GM18511 (cell line): ENCODE data around the gene ORAI3.

Experiments
- ATAC-seq: cut with Tn5 transposase; IDR thresholded peaks from one replicate; pipeline ENCODE4 v1.9.1; 2021; ENCODE audit warnings: mild to moderate bottlenecking, moderate library complexity; ENCODE audit not compliant: unreplicated experiment

Gene ORAI3

DNA sequence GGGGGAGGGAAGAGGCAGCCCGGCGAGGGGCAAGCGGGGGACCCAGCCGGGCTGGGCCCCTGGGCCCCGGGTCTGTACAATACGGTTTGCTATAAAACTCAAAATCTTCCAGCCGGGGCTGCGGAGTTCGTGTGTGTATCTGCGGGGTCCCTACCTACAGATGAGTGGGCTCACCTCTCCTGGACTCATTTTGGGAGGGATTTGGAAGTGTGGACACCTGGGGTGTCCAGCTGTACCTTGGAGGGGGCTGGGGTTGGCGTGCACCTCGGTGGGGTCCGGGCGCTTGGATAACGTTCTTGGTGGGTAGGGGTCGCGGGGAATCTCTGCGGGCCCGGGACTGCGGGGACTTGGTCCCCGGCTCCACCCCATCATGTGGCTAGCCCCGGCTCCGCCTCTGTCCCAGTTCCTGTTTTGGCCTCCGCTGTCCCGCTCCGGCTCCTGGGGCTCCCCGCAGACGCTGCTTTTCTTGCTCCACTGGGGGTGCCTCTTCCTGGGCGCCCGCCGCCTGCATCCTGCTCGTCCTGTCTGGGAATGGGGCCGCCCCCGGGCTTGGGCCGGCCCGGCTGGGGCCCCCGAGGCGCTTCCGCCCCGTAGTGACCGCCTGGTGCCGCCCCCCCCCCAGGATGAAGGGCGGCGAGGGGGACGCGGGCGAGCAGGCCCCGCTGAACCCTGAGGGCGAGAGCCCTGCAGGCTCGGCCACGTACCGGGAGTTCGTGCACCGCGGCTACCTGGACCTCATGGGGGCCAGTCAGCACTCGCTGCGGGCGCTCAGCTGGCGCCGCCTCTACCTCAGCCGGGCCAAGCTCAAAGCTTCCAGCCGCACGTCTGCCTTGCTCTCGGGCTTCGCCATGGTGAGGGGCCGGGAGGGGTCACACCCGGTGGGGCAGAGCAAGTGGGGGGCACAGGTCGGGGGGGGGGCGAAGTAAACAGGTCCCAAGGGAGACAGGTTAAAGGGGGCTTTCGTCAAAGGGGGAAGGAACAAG, at the start of gene ORAI3:
Gene ORAI3 (plus strand): TSS at position 402 of the 983 bp plus-strand sequence. CDS start 222 bp downstream, at position 624.
- ATAC-seq: peak; percentile 62

DNA sequence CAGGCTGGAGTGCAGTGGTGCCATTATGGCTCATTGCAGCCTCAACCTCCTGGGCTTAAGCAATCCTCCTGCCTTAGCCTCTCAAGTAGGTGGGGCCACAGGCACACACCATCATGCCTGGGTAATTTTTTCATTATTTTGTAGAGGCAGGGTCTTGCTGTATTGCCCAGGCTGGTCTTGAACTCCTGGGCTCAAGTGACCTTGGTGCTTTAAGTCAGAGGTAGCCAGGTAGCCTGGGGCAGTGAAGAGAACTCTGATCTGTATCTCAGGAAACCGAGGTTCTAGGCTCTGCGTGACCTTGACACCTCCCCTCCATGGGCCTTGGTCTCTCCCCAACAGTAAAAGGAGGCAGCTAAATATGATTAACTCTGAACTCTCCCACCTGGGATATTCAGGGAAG, 49.1 kb upstream of the ORAI3 start:
- no peak for ATAC-seq

DNA sequence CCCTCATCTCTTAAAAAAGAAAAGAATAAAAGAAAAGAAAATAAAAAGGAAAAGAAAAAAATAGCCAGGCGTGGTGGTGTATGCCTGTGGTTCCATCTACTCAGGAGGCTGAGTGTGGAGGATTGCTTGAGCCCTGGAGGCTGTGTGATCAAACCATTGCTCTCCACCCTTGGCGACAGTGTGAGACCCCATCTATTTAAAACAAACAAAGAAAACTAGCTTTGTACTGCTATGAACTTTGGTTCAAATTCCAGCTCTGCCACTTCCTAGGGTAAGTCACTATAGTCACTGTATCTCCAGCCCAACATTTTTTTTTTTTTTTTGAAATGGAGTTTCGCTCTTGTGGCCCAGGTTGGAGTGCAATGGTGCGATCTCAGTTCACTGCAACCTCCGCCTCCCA, 48.3 kb upstream of the ORAI3 start:
- no peak for ATAC-seq

DNA sequence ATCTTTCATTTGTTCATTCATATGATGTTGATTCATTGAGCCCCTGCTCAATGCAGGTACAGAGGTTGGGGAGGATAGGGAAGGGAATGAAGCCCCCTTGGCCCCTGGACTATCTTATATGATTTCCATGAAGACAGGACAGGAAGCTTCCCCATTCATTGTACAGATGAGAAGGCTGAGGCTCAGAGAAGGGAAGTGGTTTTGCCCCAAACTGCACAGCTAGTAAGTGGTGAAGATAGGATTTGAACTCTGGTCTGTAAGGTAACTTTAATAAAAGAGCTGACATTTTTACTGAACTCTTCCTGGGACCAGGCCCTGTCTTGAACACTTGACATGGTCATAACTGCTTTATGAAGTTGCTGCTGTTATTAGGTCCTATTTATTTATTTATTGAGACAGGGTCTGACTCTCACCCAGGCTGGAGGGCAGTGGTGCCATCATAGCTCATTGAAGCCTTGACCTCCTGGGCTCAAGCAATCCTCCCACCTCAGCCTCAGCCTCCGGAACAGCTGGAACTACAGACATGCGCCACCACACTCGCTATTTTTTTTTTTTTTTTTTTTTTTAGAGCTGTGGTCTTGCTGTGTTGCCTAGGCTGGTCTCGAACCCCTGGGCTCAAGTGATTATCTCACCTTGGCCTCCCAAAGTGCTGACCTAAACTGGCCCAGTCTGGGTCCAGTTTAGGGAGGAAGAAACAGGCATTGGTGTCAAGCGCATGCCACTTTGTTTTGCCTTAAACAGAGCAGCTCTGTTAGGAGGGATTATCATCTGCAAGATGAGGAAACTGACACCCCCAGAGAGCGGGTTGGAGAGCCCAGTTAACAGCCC, 47.5 kb upstream of the ORAI3 start:
- no peak for ATAC-seq

DNA sequence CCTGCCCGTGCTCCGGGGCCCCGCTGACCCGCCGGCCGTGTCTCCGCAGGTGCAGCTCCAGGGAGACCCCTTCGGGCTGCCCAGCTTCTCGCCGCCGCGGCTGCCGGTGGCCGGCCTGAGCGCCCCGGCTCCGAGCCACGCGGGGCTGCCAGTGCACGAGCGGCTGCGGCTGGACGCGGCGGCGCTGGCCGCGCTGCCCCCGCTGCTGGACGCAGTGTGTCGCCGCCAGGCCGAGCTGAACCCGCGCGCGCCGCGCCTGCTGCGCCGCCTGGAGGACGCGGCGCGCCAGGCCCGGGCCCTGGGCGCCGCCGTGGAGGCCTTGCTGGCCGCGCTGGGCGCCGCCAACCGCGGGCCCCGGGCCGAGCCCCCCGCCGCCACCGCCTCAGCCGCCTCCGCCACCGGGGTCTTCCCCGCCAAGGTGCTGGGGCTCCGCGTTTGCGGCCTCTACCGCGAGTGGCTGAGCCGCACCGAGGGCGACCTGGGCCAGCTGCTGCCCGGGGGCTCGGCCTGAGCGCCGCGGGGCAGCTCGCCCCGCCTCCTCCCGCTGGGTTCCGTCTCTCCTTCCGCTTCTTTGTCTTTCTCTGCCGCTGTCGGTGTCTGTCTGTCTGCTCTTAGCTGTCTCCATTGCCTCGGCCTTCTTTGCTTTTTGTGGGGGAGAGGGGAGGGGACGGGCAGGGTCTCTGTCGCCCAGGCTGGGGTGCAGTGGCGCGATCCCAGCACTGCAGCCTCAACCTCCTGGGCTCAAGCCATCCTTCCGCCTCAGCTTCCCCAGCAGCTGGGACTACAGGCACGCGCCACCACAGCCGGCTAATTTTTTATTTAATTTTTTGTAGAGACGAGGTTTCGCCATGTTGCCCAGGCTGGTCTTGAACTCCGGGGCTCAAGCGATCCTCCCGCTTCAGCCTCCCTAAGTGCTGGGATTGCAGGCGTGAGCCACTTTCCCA, 46.6 kb upstream of the ORAI3 start:
- peak; percentile 74 for ATAC-seq

DNA sequence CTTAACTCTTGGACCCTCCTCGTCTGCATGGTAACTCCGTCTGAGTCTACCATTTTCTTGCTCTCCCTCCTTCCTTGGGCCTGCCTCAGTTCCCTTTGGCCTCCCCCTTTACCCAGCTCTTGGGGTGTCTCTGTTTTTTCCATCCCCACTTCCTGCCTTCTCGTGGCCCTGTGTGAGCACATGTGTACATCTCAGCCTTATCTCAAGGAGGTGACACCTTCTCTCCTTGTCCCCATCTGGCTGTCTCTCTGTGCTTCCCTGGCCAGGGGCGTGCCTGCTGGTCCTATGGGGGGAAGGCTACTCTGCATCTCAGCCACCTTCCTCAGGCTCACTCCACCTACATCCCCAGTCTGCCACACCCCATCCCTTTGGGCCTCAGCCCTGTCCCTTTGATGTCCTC, 45.9 kb upstream of the ORAI3 start:
- ATAC-seq: no peak

DNA sequence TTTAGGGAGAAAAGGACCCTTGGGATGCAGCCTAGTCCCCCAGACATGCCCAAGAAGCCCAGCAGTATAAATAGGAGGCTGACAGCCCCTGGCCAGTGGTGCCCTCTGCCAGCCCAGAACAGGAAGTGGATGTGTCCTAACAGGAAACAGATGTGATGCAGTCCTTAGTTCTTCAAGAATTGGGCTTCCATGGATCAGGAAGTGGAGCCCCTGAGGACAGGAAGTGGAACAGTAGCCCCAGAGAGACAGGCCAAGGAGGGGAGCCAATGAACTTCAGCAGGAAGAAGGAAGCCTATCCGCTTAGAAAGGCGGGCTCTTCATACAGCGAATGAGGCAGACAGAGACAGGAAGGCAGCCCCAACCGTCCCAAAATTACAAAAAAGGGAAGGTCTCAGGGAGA, 45.3 kb upstream of the ORAI3 start:
- ATAC-seq: no peak

DNA sequence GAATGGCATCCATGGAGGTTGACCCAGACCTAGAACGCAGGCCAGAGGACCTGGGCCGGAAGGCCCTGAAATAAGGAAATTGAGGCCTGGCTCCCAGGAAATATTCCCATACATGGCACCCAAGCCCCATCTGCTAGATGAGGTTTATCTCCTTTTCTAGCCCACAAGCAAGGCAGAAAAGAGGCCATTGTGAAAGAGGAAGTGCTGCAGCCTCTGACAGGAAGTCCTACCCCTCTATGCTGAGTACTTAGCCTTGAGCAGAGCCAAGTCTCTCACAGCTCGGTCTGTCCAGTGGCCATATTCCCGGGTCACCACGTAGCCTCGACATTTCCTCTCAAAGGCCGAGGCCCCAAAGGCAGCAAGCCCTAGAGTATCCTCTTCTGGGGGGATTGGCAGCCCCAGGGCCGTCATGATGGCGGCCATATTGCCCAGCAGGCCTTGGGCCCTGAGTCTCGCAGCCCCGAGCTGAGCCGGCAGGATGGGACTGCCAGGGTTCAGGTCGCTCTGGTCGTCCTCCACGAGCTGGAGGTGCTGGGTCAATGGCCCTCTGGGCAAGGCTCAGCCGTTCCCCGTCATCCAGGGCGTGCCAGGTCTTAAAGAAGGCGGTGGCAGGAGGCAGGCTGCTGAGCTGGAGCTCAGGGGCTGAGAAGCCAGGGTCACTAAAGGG, 44.6 kb upstream of the ORAI3 start:
- no peak for ATAC-seq

DNA sequence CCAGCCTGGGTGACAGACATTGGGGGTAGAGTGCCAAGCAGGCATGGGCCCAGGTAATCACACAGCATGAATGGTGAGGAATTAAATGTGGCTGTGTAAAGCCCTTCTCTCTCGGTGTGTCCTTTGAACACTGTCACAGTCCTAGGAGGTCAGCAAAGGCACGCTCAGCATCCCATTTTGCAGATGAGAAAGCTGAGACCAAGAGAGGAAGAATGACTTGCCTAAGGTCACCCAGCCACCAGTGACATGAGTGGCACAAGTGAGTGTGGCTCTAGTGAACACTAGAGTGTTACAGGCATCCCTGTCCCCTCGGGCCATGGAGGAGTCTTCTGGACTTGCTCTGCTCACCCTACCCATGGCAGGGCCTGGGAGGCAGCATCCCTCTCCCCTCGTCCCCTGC, 41.8 kb upstream of the ORAI3 start:
- ATAC-seq: no peak

DNA sequence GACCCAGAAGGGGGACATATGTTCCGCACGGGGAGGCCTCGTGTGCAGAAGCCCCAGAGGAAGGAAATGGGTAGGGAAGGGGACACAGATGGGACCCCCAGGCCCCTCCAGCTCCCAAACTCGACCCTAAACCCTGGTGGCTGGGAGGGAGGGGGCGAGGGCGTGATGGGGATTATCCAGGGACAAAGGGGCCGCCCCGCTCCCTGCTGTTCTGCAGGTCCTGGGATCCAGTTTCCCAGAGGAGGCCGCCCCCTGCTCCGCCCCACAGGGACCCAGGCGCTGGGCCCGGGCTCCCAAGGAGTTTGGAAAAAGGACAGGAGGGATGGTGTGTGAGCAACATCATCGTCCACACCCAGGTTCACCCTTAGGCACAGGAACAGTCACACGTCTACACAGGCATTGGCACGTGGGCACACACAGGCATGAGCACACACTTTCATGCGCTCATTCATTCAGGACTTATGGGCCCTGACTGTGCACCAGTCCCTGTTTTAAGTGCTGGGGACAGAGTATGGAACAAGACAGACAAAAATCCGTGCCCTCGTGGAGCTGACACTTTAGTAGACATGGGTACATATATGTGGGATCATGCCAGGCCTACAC, 38.3 kb upstream of the ORAI3 start:
- ATAC-seq: no peak

DNA sequence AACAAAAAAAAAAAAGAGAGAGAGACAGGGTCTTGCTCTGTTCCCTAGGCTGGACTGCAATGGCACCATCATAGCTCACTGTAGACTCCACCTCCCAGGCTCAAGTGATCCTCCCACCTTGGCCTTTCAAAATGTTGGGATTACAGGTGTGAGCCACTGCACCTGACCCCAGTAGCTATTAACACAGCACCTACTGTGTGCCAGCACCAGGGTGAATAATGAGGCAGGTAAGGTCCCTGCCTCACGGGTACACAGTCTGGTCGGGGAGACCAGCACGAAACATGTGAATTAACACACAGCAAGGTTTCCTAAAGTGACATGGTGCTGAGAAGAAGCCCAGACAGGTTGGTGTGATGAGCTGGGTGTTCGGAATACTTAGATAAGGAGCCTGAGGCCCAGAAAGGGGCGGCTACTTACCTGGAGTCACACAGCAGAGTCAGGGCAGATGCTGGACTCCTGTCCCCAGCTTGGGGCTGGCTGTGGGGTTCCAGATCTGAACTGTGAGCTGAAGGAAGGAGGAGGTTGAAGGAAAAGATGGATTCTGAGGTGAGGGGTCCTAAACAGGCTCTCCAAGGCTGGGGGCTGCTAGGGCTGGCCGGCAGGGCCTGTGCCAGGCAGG, 36.0 kb upstream of the ORAI3 start:
- ATAC-seq: no peak

DNA sequence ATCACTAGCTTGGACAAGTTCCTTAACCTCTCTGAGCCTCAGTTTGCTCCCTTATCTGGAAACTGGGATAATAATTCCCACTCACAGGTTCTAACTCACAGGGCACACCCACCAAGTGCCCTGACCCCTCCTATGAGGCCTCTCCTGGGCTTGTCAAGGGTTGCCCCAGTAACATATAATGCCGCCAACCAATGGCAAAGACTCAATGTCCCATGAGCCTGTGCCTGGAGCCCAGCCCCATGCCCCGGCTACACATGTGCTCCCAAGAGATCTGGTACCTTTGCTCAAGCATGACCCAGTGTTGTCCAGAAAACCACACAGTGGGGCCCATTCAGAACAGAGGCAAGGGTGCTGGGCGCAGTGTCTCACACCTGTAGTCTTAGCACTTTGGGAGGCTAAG, 34.0 kb upstream of the ORAI3 start:
- ATAC-seq: no peak

DNA sequence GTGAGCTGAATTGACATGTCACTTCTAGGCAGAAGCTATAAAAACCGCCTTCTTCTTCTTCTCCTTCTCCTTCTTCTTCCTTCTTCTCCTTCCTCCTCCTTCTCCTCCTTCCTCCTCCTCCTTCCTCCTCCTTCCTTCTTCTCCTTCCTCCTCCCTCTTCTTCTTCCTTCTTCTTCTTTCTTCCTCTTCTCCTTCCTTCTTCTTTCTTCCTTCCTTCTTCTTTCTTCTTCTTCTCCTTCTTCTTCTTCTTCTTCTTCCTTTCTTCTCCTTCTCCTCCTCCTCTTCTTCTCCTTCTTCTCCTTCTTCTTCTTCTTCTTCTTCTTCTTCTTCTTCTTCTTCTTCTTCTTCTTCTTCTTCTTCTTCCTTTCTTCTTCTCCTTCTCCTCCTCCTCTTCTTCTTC, 30.3 kb upstream of the ORAI3 start:
- no peak for ATAC-seq

DNA sequence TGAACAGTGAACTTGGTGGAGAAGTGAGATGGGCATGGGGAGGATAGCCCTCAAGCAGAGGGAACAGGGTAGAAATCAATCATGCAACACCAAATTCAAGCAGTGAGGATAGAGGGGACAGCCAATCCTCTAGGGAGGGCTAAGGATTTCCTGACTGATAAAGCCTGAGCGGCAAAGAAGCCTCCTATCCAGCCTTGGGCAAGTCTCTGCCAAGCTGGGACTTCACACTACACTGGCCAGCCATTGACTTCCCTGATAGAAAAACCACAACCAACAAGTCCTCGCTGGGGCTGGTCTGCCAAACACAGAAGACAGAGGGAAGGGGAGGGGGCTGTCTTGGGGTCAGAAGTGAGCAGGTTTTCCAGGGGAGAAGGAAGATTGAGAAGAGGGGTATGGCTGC, 28.0 kb upstream of the ORAI3 start:
- no peak for ATAC-seq

DNA sequence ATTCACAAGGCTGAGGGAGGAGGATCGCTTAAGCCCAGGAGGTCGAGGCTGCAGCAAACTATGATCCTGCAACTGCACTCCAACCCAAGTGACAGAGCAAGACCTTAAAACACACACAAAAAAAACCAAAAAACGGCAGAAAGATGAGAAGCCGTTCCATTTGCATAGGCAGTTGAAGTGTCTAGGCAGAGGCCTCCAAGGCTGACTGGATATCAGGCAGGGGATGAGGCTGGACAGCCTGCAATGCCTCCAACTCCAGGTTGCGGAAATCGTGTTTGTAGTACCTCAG, 27.5 kb upstream of the ORAI3 start:
- no peak for ATAC-seq

DNA sequence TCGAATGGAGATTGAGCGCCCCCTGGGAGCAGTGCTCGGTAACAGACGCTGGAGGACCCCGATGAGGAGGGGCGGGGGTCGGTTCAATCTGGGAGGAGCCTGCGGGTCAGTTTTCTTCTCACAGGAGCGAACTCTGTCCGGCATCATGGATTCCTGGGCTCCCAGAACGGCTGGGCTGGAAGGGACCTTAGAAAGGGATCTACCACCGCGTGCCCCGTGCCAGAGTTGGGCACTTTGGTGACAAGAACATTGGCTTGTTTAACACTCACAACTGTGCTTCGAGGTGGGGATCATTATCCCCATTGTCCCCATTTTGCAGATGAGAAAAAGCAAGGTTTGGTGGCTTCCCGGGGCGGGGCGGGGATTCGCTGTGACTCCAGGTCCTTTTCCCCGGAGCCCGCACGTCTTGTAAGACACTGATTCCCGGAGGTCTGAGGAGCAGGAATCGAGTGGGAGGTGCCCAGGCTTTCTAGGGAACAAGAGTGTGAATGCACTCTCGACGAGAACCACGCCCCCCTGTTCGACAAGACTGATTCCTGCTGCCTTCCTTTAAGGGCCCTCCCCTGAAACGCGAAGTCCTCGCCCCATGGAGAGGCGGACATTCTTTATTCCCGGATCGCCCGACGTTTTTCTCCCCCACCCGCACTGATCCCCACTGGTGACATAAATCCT, 27.0 kb upstream of the ORAI3 start:
- peak; percentile 1 for ATAC-seq

DNA sequence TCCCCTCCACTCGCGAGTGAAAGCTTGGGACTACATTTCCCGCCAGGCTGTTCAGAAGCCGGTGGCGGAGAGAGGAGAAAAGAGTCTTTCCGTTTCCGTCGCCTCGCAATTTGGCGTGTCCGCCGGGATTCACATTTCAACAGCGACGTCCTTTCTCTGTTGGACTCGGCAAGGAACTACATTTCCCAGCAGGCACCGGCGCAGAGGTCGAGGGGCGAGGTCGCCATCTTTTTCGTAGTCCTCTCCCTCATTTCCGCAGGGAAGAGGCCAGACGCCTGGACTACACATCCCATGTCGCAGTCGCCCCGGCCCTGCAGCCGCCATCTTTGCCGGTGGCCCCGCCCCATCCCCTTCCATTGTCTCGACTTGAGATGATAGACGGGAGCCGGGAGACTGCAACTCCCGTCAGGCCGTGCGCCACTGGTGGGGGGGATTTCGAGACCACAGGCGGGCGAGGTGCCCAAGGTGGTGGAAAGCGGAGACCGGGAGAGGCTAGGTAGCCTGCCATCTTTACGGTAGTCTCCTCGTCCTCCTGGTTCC, 26.4 kb upstream of the ORAI3 start:
- ATAC-seq: peak; percentile 78

DNA sequence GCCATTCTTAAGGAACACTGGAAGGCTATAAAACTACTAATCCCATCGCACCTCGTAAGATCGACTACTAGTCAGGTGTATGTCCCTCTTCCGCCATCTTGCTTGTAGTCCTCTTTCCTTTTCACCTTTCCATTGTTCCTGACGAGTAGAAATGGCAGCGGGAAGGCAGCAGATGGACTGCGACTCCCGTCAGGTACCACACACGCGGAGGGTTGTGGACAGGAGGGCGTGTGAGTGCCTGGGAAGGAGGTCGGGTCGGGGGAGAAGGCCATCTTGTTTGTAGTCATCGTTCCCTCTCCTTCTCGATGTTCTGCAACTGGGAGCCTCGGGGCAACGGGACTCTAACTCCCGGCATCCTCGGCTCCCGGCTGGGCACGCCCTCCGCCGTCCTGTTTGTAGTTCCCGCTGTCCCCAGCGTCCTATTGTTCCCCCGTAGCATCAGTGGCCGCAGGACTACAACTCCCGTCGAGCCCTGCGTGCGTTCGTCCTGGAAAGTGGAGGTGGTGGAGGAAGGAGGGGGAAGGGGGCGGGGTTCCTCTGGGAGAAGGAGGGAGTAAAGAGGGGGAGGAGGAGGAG, 25.8 kb upstream of the ORAI3 start:
- ATAC-seq: peak; percentile 63
